ENCODE results near the gene CHRNB2.
A peak's percentile ranks its signal among the peaks of the same experiment; 100 is the strongest.
"Not testable (repeated sequence)": the region's sequence is repeated elsewhere in the genome, so short reads cannot be mapped to it uniquely, and the experiment has no call there.

The CHRNB2 gene, protein sequence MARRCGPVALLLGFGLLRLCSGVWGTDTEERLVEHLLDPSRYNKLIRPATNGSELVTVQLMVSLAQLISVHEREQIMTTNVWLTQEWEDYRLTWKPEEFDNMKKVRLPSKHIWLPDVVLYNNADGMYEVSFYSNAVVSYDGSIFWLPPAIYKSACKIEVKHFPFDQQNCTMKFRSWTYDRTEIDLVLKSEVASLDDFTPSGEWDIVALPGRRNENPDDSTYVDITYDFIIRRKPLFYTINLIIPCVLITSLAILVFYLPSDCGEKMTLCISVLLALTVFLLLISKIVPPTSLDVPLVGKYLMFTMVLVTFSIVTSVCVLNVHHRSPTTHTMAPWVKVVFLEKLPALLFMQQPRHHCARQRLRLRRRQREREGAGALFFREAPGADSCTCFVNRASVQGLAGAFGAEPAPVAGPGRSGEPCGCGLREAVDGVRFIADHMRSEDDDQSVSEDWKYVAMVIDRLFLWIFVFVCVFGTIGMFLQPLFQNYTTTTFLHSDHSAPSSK

DNA sequence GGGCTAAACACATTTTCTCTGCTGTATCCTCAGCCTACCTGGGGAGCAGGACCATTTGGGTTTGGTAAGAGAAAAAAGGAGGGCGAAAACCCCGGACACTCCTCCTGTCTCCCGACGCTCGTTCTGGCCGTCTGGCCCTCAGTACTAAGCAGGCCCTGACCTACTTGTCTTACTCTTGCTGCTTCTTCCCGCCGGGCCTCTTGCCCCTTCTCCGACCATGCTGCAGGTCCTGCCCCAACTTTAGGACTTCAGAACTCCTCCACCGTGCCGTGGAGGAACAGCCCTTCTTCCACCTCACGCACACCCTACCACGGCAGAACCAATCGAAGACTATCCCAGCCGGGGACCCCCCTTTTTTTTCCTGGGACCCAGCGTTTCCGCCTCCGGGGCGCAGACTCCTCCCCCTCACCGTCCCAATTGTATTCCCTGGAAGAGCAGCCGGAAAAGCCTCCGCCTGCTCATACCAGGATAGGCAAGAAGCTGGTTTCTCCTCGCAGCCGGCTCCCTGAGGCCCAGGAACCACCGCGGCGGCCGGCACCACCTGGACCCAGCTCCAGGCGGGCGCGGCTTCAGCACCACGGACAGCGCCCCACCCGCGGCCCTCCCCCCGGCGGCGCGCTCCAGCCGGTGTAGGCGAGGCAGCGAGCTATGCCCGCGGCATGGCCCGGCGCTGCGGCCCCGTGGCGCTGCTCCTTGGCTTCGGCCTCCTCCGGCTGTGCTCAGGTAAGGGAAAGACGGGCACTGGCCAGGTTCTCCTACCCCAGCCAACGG lies at the start of gene CHRNB2:
Gene CHRNB2, plus strand, starts transcription at position 393 of the 771 bp plus-strand sequence. Its CDS starts 267 bp downstream, at position 660.
- no peaks in the 10 kb centered on the region for H3K9me3 ChIP-seq (ENCODE audit: control insufficient read depth in 5 of 5, low read length in 5 of 5)
- no peaks in the 10 kb centered on the region for H3K36me3 ChIP-seq (ENCODE audit: control insufficient read depth in 5 of 5, insufficient read depth in 5 of 5, low read length in 5 of 5)
- H3K27me3 ChIP-seq (ENCODE audit: control insufficient read depth in 5 of 5, insufficient read depth in 4 of 5, low read length in 5 of 5): peaks cover 4 to 28% (median 14%) of the 10 kb centered on the region in 5 donors
- H3K4me3 ChIP-seq (ENCODE audit: low read depth in 1 of 5, low read length in 5 of 5): peak within 1 kb of the TSS in 4 of 5 donors; percentile 35 to 50 (median 36)
- H3K9ac ChIP-seq (ENCODE audit: low read length in 5 of 5): no peak within 1 kb of the TSS
- no peak within 1 kb of the TSS for H3K27ac ChIP-seq (ENCODE audit: low read depth, low read length)
- peaks cover 0 to 10% (median 9%) of the 10 kb centered on the region in 5 donors for H3K4me1 ChIP-seq (ENCODE audit: control insufficient read depth in 5 of 5, insufficient read depth in 5 of 5, low read length in 5 of 5)

DNA sequence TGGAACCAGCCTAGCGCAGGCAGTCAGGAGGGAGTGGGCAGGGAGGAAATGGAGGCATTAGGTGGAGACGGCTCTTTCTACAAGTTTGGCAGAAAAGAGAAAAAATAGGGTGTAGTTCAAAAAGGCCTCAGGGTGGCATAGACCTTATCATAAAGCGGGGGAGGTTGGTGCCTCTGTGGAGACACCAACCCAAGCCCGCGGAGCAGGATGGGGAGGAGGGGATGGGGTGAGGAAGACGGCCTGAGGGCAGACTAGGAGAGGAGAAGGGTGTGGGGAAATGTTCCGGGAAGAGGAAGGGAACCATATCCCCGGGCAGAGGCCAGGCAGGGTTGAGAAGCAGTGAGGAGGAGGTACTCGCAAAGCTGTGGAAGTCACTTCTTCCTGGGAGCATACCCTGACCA lies 48.0 kb upstream of the CHRNB2 start:
- peaks cover 0 to 31% (median 6%) of the 10 kb centered on the region in 5 donors for H3K4me1 ChIP-seq (ENCODE audit: control insufficient read depth in 5 of 5, insufficient read depth in 5 of 5, low read length in 5 of 5)
- H3K4me3 ChIP-seq (ENCODE audit: low read depth in 1 of 5, low read length in 5 of 5): no peak overlapping the region
- H3K27ac ChIP-seq (ENCODE audit: low read depth, low read length): no peak overlapping the region
- peaks cover 0 to 4% (median 0%) of the 10 kb centered on the region in 5 donors for H3K27me3 ChIP-seq (ENCODE audit: control insufficient read depth in 5 of 5, insufficient read depth in 4 of 5, low read length in 5 of 5)
- peaks cover 0 to 2% (median 0%) of the 10 kb centered on the region in 5 donors for H3K9me3 ChIP-seq (ENCODE audit: control insufficient read depth in 5 of 5, low read length in 5 of 5)
- H3K36me3 ChIP-seq (ENCODE audit: control insufficient read depth in 5 of 5, insufficient read depth in 5 of 5, low read length in 5 of 5): peaks cover 0 to 6% (median 0%) of the 10 kb centered on the region in 5 donors
- no peak overlapping the region for H3K9ac ChIP-seq (ENCODE audit: low read length in 5 of 5)

DNA sequence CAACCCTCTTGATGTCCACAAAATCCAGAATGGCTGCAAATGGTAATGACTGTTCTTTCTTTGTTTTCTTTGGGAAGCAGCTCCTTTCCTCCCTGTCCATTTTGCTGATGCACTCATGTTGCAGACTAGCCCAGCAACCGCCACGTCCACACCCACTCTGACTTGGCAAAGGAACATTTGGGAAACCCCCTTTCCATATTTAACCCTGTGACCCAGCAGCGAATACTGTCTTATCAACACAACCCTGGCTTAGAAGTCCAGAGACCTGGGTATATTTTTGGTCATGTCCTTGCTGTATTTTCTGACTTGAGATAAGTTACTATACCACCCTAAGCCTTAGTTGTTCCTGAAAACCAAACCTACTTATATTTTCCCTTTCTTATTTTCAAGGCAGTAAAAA lies 47.2 kb upstream of the CHRNB2 start:
- peaks cover 0 to 35% (median 6%) of the 10 kb centered on the region in 5 donors for H3K4me1 ChIP-seq (ENCODE audit: control insufficient read depth in 5 of 5, insufficient read depth in 5 of 5, low read length in 5 of 5)
- H3K4me3 ChIP-seq (ENCODE audit: low read depth in 1 of 5, low read length in 5 of 5): no peak overlapping the region
- peaks cover 0 to 4% (median 0%) of the 10 kb centered on the region in 5 donors for H3K27me3 ChIP-seq (ENCODE audit: control insufficient read depth in 5 of 5, insufficient read depth in 4 of 5, low read length in 5 of 5)
- H3K9ac ChIP-seq (ENCODE audit: low read length in 5 of 5): no peak overlapping the region
- no peak overlapping the region for H3K27ac ChIP-seq (ENCODE audit: low read depth, low read length)
- H3K36me3 ChIP-seq (ENCODE audit: control insufficient read depth in 5 of 5, insufficient read depth in 5 of 5, low read length in 5 of 5): peaks cover 0 to 6% (median 0%) of the 10 kb centered on the region in 5 donors
- peaks cover 0 to 2% (median 0%) of the 10 kb centered on the region in 5 donors for H3K9me3 ChIP-seq (ENCODE audit: control insufficient read depth in 5 of 5, low read length in 5 of 5)

DNA sequence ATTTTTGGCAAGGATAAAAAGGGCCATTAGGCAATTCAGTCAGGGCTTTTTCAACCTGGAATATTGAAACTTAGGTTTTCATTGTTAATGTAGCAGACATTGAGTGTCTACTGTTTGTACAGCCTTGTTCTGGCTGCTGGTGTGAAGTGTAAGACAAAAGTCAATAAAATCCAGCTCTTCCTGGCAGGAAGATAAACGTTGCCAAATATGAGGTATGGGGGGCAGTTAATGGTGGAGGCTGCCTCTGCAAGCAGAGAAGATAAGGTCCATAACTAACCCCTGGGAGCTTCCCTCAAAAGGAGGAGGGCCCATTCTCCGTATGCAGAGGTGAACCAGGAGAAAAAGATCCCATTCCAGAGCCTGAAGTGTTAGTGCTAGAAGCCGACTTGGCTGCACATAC lies 45.9 kb upstream of the CHRNB2 start:
- no peak overlapping the region for H3K9ac ChIP-seq (ENCODE audit: low read length in 5 of 5)
- peaks cover 0 to 6% (median 0%) of the 10 kb centered on the region in 5 donors for H3K36me3 ChIP-seq (ENCODE audit: control insufficient read depth in 5 of 5, insufficient read depth in 5 of 5, low read length in 5 of 5)
- H3K9me3 ChIP-seq (ENCODE audit: control insufficient read depth in 5 of 5, low read length in 5 of 5): peaks cover 0 to 2% (median 0%) of the 10 kb centered on the region in 5 donors
- H3K4me1 ChIP-seq (ENCODE audit: control insufficient read depth in 5 of 5, insufficient read depth in 5 of 5, low read length in 5 of 5): peaks cover 0 to 35% (median 6%) of the 10 kb centered on the region in 5 donors
- peaks cover 0 to 4% (median 0%) of the 10 kb centered on the region in 5 donors for H3K27me3 ChIP-seq (ENCODE audit: control insufficient read depth in 5 of 5, insufficient read depth in 4 of 5, low read length in 5 of 5)
- no peak overlapping the region for H3K27ac ChIP-seq (ENCODE audit: low read depth, low read length)
- H3K4me3 ChIP-seq (ENCODE audit: low read depth in 1 of 5, low read length in 5 of 5): peak overlapping the region in 1 of 5 donors; percentile 3

DNA sequence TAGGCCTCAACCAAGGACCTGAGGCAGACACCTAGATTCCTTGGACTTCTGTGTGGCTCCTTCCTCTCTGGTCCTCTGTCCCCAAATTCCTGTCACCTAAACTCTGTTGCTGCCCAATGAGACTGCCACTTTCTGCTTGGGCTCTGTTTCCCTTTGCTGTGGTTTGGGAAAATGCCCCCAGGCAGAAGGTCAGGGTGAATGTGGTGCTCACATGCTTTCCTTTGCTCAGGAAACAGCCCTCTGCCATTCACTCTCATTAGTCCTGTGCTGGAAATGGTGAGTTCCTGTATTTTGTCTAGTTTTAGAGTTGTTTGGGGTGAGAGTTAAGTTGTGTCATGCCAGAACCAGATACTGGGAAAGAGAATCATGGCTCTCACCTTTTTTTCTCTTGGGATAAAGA lies 42.7 kb upstream of the CHRNB2 start:
- H3K27ac ChIP-seq (ENCODE audit: low read depth, low read length): no peak overlapping the region
- H3K9me3 ChIP-seq (ENCODE audit: control insufficient read depth in 5 of 5, low read length in 5 of 5): peaks cover 0 to 2% (median 0%) of the 10 kb centered on the region in 5 donors
- H3K4me3 ChIP-seq (ENCODE audit: low read depth in 1 of 5, low read length in 5 of 5): no peak overlapping the region
- H3K4me1 ChIP-seq (ENCODE audit: control insufficient read depth in 5 of 5, insufficient read depth in 5 of 5, low read length in 5 of 5): peaks cover 0 to 30% (median 6%) of the 10 kb centered on the region in 5 donors
- H3K9ac ChIP-seq (ENCODE audit: low read length in 5 of 5): no peak overlapping the region
- peaks cover 0 to 4% (median 0%) of the 10 kb centered on the region in 5 donors for H3K27me3 ChIP-seq (ENCODE audit: control insufficient read depth in 5 of 5, insufficient read depth in 4 of 5, low read length in 5 of 5)
- H3K36me3 ChIP-seq (ENCODE audit: control insufficient read depth in 5 of 5, insufficient read depth in 5 of 5, low read length in 5 of 5): peaks cover 0 to 6% (median 0%) of the 10 kb centered on the region in 5 donors

DNA sequence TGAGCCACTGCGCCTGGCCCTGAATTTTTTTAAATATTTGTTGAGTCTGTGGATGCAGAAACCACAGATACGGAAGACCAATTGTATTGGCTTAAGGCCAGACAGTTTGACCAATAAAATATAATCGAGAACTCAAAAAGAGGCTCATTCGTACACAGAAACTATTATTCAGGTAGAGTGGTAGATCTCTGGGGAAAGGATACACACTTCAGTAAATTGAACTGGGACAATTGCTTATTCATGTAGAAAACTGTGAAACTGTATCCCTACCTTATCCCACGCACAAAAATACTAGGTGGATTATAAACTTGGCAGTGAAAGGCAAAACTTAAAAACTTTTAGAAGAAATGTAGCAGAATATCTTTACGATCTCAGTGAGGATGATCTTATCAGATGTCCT lies 40.4 kb upstream of the CHRNB2 start:
- Histone ChIP-seq H3K27ac (ENCODE audit: low read depth, low read length) (no peak overlapping the region), H3K9ac (ENCODE audit: low read length in 5 of 5) (no peak overlapping the region), H3K36me3 (ENCODE audit: control insufficient read depth in 5 of 5, insufficient read depth in 5 of 5, low read length in 5 of 5) (peaks cover 0 to 10% (median 0%) of the 10 kb centered on the region in 5 donors), H3K4me1 (ENCODE audit: control insufficient read depth in 5 of 5, insufficient read depth in 5 of 5, low read length in 5 of 5) (peaks cover 0 to 7% (median 0%) of the 10 kb centered on the region in 5 donors), H3K4me3 (ENCODE audit: low read depth in 1 of 5, low read length in 5 of 5) (no peak overlapping the region), H3K9me3 (ENCODE audit: control insufficient read depth in 5 of 5, low read length in 5 of 5) (peaks cover 0 to 2% (median 0%) of the 10 kb centered on the region in 5 donors), H3K27me3 (ENCODE audit: control insufficient read depth in 5 of 5, insufficient read depth in 4 of 5, low read length in 5 of 5) (peaks cover 0 to under 1% (median 0%) of the 10 kb centered on the region in 5 donors)

DNA sequence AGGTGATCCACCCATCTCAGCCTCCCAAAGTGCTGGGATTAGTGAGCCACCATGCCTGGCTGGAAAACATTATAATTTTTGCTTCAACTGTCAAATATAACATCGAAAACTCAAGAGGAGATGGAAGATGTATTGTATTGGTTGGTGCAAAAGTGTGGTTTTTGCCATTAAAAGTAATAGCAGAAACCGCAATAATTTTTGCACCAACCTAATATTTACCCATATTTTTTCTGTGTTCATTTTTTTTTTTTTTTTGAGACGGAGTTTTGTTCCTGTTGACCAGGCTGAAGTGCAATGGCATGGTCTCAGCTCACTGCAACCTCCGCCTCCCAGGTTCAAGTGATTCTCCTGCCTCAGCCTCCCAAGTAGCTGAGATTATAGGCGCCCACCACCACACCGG lies 38.3 kb upstream of the CHRNB2 start:
- Histone ChIP-seq H3K9me3 (ENCODE audit: control insufficient read depth in 5 of 5, low read length in 5 of 5) (no peaks in the 10 kb centered on the region), H3K4me3 (ENCODE audit: low read depth in 1 of 5, low read length in 5 of 5) (no peak overlapping the region), H3K27ac (ENCODE audit: low read depth, low read length) (no peak overlapping the region), H3K27me3 (ENCODE audit: control insufficient read depth in 5 of 5, insufficient read depth in 4 of 5, low read length in 5 of 5) (no peaks in the 10 kb centered on the region), H3K9ac (ENCODE audit: low read length in 5 of 5) (no peak overlapping the region), H3K36me3 (ENCODE audit: control insufficient read depth in 5 of 5, insufficient read depth in 5 of 5, low read length in 5 of 5) (peaks cover 0 to 8% (median 0%) of the 10 kb centered on the region in 5 donors), H3K4me1 (ENCODE audit: control insufficient read depth in 5 of 5, insufficient read depth in 5 of 5, low read length in 5 of 5) (peaks cover 0 to 5% (median 0%) of the 10 kb centered on the region in 5 donors)

DNA sequence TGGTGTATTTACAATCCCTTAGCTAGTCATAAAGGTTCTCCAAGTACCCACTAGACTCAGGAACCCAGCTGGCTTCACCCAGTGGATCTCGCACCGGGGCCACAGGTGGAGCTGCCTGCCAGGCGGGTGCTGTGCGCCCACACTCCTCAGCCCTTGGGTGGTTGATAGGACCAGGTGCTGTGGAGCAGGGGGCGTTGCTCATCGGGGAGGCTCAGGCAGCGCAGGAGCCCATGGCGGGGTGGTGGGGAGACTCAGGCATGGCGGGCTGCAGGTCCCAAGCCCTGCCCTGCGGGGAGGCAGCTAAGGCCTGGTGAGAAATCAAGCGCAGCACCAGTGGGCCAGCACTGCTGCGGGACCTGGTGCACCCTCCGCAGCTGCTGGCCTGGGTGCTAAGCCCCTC lies 35.6 kb upstream of the CHRNB2 start:
- not testable (repeated sequence) for H3K27me3 ChIP-seq (ENCODE audit: control insufficient read depth in 5 of 5, insufficient read depth in 4 of 5, low read length in 5 of 5); H3K27ac ChIP-seq (ENCODE audit: low read depth, low read length); H3K4me1 ChIP-seq (ENCODE audit: control insufficient read depth in 5 of 5, insufficient read depth in 5 of 5, low read length in 5 of 5); H3K9me3 ChIP-seq (ENCODE audit: control insufficient read depth in 5 of 5, low read length in 5 of 5); H3K9ac ChIP-seq (ENCODE audit: low read length in 5 of 5); H3K36me3 ChIP-seq (ENCODE audit: control insufficient read depth in 5 of 5, insufficient read depth in 5 of 5, low read length in 5 of 5); H3K4me3 ChIP-seq (ENCODE audit: low read depth in 1 of 5, low read length in 5 of 5)

DNA sequence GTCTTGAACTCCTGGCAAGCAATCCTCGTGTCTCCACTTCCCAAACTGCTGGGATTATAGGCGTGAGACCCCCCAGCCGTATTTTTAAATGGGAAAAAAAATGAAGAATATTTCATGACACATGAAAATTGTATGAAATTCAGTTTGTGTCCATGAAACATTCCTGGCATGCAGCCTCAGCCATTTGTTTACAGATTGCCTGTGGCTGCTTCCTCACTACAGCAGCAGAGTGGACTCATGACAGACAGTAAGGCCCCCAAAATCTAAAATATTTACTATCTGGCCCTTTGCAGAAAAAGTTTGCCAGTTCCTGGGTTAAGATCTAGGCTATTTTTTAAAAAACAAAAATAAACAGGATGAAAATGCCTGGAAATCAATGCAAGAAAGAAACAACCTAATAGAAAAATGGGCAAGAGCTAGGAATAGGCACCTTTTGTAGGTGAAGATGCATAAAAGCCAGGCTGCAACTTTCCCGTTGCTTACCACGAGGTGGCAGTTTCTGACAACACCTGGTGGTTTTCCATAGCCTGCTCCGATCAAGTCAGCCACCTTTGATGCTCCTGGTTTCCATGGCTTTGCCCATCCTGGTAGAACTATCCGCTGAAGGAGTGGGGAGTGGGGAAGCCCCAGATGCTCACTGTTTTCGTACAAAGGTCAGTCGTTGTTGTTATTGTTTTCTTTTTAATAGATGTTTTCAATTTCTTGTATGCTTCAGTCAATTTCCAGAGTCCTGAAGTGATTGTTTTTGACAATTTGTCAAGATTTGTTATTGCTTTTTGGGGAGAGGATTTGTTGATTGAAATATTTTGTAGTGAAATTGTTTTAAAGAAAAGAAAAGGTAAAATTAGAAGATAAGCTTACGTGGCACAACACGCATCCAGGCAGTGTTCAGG lies 33.4 kb upstream of the CHRNB2 start:
- Histone ChIP-seq H3K9ac (ENCODE audit: low read length in 5 of 5) (no peak overlapping the region), H3K9me3 (ENCODE audit: control insufficient read depth in 5 of 5, low read length in 5 of 5) (peaks cover 0 to 2% (median 0%) of the 10 kb centered on the region in 5 donors), H3K27ac (ENCODE audit: low read depth, low read length) (no peak overlapping the region), H3K36me3 (ENCODE audit: control insufficient read depth in 5 of 5, insufficient read depth in 5 of 5, low read length in 5 of 5) (peaks cover 0 to 8% (median 0%) of the 10 kb centered on the region in 5 donors), H3K4me1 (ENCODE audit: control insufficient read depth in 5 of 5, insufficient read depth in 5 of 5, low read length in 5 of 5) (no peaks in the 10 kb centered on the region), H3K4me3 (ENCODE audit: low read depth in 1 of 5, low read length in 5 of 5) (no peak overlapping the region), H3K27me3 (ENCODE audit: control insufficient read depth in 5 of 5, insufficient read depth in 4 of 5, low read length in 5 of 5) (no peaks in the 10 kb centered on the region)

All from subcutaneous abdominal adipose tissue (tissue), 5 donors.